ENCODE measurements around the gene TEAD4. TPM values are rescaled to one million over a fixed set of nuclear protein-coding genes. Genes with fewer than 3 reads are reported as not detected.

Gene TEAD4
- total RNA-seq, 2 donors from 2014 or later, result 12.9 to 41.5 TPM

DNA sequence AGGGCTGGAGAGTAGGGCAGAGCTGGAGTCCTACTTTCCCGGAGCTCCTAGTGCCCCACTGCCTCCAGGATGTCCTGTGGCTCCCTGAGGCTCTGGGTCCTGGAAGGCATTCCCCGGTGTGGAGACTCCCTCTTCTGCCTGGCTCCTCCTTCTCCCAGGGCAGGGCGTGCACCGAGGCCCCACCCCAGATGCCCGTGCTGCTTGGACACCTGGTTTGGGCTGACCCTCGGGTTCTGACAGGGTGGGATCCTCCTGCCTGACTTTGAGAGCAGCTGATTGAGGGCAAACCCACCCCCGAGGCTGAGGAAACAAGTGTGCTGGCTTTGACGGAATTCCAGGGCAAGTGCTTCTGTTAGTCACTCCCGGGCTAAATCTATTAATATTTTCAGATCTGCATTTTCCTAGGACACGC lies 15.4 kb downstream of the TEAD4 start:
- Histone ChIP-seq H3K4me3 (peak overlapping the region in 1 of 2 donors; percentile 15), H3K4me1 (peaks cover 0 to 15% of the 10 kb centered on the region in 2 donors), H3K36me3 (no peaks in the 10 kb centered on the region), H3K27ac (peak overlapping the region in 1 of 2 donors; percentile 39), H3K27me3 (no peaks in the 10 kb centered on the region), H3K9me3 (no peaks in the 10 kb centered on the region)
- DNase-seq (ENCODE audit: low spot score), result no peak
- TF ChIP-seq, protein P1, sequence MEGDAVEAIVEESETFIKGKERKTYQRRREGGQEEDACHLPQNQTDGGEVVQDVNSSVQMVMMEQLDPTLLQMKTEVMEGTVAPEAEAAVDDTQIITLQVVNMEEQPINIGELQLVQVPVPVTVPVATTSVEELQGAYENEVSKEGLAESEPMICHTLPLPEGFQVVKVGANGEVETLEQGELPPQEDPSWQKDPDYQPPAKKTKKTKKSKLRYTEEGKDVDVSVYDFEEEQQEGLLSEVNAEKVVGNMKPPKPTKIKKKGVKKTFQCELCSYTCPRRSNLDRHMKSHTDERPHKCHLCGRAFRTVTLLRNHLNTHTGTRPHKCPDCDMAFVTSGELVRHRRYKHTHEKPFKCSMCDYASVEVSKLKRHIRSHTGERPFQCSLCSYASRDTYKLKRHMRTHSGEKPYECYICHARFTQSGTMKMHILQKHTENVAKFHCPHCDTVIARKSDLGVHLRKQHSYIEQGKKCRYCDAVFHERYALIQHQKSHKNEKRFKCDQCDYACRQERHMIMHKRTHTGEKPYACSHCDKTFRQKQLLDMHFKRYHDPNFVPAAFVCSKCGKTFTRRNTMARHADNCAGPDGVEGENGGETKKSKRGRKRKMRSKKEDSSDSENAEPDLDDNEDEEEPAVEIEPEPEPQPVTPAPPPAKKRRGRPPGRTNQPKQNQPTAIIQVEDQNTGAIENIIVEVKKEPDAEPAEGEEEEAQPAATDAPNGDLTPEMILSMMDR (IDR thresholded peaks at IDR 0.05), result no peak

DNA sequence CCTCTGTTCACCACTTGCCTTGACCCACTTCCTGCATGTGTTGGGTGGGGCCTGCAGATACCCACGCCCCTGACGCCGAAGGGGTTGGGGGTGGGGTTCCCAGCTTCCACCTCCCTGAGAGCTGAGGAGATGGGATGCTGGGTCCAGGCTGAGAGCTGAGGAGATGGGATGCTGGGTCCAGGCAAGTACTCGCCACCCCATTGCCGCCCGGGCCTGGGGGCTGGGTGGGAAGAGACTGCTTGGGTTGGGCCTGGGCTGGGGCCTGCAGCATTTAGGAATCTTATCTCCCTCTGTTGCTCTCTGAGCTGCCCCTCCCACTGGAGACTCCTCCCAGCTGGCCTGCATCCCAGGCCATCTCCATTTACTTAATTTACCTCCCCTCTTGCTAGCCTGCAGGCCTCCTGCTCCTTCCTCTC lies 17.4 kb downstream of the TEAD4 start:
- Histone ChIP-seq H3K9me3 (no peaks in the 10 kb centered on the region), H3K27ac (no peak overlapping the region), H3K36me3 (no peaks in the 10 kb centered on the region), H3K27me3 (no peaks in the 10 kb centered on the region), H3K4me1 (peaks cover 0 to 15% of the 10 kb centered on the region in 2 donors), H3K4me3 (no peak overlapping the region)
- no peak for DNase-seq (ENCODE audit: low spot score)
- TF ChIP-seq, protein P1 (IDR thresholded peaks at IDR 0.05), result no peak

DNA sequence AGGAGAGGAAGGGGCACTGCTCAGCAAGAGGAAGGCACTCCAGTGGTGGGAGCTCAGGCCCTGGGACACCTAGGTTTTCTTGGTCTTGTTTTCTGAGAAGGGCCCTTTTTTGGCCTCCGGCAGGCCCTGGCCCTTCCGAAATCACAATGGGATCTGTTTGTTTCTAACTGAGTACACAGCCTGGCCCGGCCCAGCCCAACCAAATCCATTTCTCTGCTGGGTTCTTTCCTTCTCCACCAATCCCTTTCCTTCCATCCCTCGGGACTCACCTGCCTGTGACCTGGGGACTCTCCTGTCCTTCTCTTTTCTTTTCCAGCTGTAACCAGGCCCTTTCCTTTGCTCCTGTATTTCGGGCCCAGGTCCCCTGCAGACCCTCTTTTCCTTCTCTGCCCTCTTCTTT lies 18.6 kb downstream of the TEAD4 start:
- H3K36me3 ChIP-seq, result no peaks in the 10 kb centered on the region
- H3K9me3 ChIP-seq, result no peaks in the 10 kb centered on the region
- H3K27me3 ChIP-seq, result no peaks in the 10 kb centered on the region
- H3K4me1 ChIP-seq, result peaks cover 0 to 15% of the 10 kb centered on the region in 2 donors
- no peak for DNase-seq (ENCODE audit: low spot score)
- TF ChIP-seq, protein P1 (IDR thresholded peaks at IDR 0.05), result no peak
- H3K27ac ChIP-seq, result no peak overlapping the region
- no peak overlapping the region for H3K4me3 ChIP-seq

DNA sequence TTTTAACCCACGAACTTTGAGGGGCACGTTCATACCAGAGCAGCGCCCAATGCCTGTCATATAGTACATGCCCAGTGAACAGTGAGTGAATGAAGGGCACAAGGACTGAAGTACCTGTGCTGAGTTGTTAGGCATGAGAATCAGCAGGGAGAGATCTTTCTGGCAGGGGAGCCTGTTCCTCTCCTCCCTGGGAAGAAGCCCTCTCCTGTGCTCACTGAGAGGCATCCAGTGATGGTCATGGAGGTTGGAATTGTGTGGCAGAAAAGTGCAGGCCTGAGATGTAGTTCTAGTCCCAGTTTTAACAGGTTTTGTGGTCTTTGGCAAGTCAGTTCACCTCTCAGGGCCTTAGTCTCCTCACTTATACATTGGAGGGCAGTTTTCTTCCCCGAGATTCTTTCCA lies 20.6 kb downstream of the TEAD4 start:
- Histone ChIP-seq H3K4me1 (peaks cover 0 to 6% of the 10 kb centered on the region in 2 donors), H3K27ac (no peak overlapping the region), H3K4me3 (no peak overlapping the region), H3K27me3 (no peaks in the 10 kb centered on the region), H3K36me3 (no peaks in the 10 kb centered on the region), H3K9me3 (no peaks in the 10 kb centered on the region)
- TF ChIP-seq, protein P1 (IDR thresholded peaks at IDR 0.05), result no peak
- DNase-seq (ENCODE audit: low spot score), result no peak

DNA sequence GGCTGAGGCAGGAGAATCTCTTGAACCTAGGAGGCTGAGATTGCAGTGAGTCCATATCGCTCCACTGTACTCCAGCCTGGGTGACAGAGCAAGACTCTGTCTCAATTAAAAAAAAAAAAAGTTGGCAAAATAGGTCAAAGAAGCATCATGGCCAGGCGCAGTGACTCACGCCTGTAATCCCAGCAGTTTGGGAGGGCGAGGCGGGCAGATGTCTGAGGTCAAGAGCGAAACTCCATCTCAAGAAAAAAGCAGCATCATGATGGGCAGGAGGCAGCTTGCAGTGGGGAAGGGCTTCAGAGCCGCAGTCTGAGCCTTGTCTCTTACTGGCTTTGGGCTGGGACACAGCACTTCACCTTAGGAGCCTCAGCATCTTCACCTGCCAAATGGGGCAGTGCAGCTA lies 21.4 kb downstream of the TEAD4 start:
- DNase-seq (ENCODE audit: low spot score), result no peak
- Histone ChIP-seq H3K27ac (no peak overlapping the region), H3K9me3 (no peaks in the 10 kb centered on the region), H3K36me3 (no peaks in the 10 kb centered on the region), H3K4me1 (peaks cover 0 to 5% of the 10 kb centered on the region in 2 donors), H3K4me3 (no peak overlapping the region), H3K27me3 (no peaks in the 10 kb centered on the region)
- TF ChIP-seq, protein P1 (IDR thresholded peaks at IDR 0.05), result no peak

DNA sequence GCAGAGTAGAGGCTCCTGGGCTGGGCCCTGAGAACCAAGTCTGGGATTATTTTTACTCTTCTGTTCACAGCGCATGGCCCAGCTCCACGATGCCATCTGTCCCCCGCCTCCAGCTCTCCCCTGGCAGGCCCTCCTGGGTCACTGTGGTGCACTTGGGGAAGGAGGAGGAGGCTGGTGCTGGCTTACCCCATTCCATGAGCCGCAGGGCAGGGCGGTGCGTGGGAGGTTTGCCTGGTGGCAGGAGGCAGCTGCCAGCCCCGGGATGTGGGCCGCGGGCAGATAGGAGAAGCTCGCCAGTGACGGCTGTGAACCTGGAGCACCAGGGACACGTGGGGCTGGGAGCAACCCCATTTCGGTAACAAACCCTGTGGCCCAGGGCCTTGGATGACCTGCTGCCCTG lies 23.2 kb downstream of the TEAD4 start:
- Histone ChIP-seq H3K4me3 (no peak overlapping the region), H3K9me3 (no peaks in the 10 kb centered on the region), H3K36me3 (no peaks in the 10 kb centered on the region), H3K4me1 (no peaks in the 10 kb centered on the region), H3K27ac (peak overlapping the region in 1 of 2 donors; percentile 11), H3K27me3 (no peaks in the 10 kb centered on the region)
- DNase-seq (ENCODE audit: low spot score), result no peak
- TF ChIP-seq, protein P1 (IDR thresholded peaks at IDR 0.05), result no peak
